Left lobe of liver (tissue), 2 donors: ENCODE measurements around the gene BFAR. TPM values are rescaled to one million over a fixed set of nuclear protein-coding genes. Genes with fewer than 3 reads are reported as not detected.
A peak's percentile ranks its signal among the peaks of the same experiment; 100 is the strongest.
"Not testable (repeated sequence)": the region's sequence is repeated elsewhere in the genome, so short reads cannot be mapped to it uniquely, and the experiment has no call there.

Experiments
- ATAC-seq: fragments of 200-7000 bp; cut with Tn5 transposase; one replicate; pipeline ENCODE4 v1.9.1; 2020; ENCODE audit warnings: mild to moderate bottlenecking, moderate library complexity
- DNase-seq: peaks from one replicate; pipeline ENCODE4 v3.0.0-alpha.2; 2020; ENCODE audit warnings: low spot score
- total RNA-seq: library from RNA; stranded (reverse); gene quantifications from one replicate; pipeline ENCODE4 v1.2.1, GENCODE V29; 2021
- donor health status: DM: no; HTN: no; CAD: no; lungs with moderate emphysema.
- donor health status: DM: no; HTN: yes; CAD: no.

Gene BFAR, protein sequence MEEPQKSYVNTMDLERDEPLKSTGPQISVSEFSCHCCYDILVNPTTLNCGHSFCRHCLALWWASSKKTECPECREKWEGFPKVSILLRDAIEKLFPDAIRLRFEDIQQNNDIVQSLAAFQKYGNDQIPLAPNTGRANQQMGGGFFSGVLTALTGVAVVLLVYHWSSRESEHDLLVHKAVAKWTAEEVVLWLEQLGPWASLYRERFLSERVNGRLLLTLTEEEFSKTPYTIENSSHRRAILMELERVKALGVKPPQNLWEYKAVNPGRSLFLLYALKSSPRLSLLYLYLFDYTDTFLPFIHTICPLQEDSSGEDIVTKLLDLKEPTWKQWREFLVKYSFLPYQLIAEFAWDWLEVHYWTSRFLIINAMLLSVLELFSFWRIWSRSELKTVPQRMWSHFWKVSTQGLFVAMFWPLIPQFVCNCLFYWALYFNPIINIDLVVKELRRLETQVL
- total RNA-seq = 17.5 TPM

- DNase-seq = peak; percentile 99
- peak; percentile 86 for ATAC-seq
These were observed at the start of gene BFAR for GRCh38 chr16:14632693-14633569. Gene BFAR (plus strand): TSS chr16:14632951. CDS start chr16:14644347, 11,396 bp downstream.

- DNase-seq (no peak), ATAC-seq (no peak)
These were observed 47.5 kb upstream of the BFAR start for GRCh38 chr16:14585287-14585686.

- ATAC-seq (no peak), DNase-seq (no peak)
These were observed 46.0 kb upstream of the BFAR start for GRCh38 chr16:14586637-14587305.

- DNase-seq (no peak), ATAC-seq (peak; percentile 44)
These were observed 32.6 kb upstream of the BFAR start for GRCh38 chr16:14600164-14600563.

- no peak for DNase-seq
- ATAC-seq = no peak
These were observed 30.2 kb upstream of the BFAR start for GRCh38 chr16:14602443-14602963.

DNA sequence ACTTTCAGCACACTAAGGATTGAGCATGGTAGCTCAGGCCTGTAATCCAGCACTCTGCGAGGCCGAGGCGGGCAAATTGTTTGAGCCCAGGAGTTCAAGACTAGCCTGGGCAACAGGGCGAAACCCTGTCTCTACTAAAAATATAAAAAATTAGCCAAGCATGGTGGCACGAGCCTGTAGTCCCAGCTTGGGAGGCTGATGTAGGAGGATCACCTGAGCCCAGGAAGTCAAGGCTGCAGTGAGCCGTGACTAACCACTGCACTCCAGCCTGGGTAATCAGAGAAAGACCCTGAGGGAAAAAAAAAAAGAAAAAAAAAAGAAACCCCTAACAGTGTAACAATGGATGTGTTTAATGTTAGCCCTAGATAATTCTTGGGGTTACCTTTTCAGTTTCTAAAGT lies 26.6 kb upstream of the BFAR start:
- ATAC-seq (no peak), DNase-seq (no peak)

GRCh38 chr16:14608111-14608566 lies 24.6 kb upstream of the BFAR start:
- no peak for DNase-seq
- ATAC-seq = no peak

DNA sequence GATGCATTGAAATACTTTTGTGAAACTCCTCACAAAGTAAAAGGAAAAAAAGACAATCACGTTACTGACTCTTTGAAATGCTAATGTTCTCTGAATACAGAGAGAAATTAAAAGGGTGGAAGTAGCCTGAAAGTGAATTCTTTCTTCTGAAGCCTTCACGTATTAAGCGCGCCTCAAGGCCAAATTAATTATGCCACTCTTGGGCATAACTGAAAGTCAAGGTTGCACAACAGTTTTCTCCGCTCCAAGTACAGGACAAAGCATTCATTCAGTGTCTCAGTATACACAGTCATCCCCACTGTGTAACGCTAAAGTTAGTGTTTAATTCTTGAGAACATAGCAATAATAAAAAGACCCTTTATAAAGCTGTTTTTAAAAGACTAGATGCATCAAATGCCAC lies 24.1 kb upstream of the BFAR start:
- DNase-seq (no peak), ATAC-seq (no peak)

- ATAC-seq (no peak), DNase-seq (no peak)
These were observed 23.0 kb upstream of the BFAR start for GRCh38 chr16:14609716-14610115.

- no peak for DNase-seq
- ATAC-seq = no peak
These were observed 21.1 kb upstream of the BFAR start for GRCh38 chr16:14611660-14612059.

- no peak for DNase-seq
- ATAC-seq = no peak
These were observed 18.8 kb upstream of the BFAR start for GRCh38 chr16:14613991-14614390.

- ATAC-seq (no peak), DNase-seq (no peak)
These were observed 16.5 kb upstream of the BFAR start for GRCh38 chr16:14616280-14616679.

DNA sequence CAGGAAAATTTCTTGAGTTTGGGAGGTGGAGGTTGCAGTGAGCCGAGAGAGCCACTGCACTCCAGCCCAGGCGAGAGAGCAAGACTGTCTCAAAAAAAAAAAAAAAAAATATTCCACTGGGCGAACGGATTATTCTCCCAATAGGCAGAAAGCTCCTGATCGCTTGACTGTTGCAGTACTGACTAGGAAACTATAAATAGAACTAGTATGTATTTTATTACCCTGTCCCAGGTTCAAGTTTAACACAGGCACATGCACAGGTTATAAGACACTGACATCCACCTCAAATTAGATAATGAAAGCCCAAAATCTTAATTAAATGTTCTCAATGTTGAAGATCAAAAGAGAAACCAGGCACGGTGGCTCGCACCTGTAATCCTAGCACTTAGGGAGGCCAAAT lies 14.2 kb upstream of the BFAR start:
- DNase-seq = no peak
- no peak for ATAC-seq

- DNase-seq (no peak), ATAC-seq (no peak)
These were observed 5.7 kb upstream of the BFAR start for GRCh38 chr16:14627078-14627477.

- no peak for ATAC-seq
These were observed 3.7 kb upstream of the BFAR start for GRCh38 chr16:14628806-14629611.

GRCh38 chr16:14629612-14629918 lies 3.2 kb upstream of the BFAR start:
- no peak for DNase-seq
- no peak for ATAC-seq

More at GRCh38 chr16:14628806-14629611, 3.7 kb upstream of the BFAR start:
- DNase-seq = no peak

DNA sequence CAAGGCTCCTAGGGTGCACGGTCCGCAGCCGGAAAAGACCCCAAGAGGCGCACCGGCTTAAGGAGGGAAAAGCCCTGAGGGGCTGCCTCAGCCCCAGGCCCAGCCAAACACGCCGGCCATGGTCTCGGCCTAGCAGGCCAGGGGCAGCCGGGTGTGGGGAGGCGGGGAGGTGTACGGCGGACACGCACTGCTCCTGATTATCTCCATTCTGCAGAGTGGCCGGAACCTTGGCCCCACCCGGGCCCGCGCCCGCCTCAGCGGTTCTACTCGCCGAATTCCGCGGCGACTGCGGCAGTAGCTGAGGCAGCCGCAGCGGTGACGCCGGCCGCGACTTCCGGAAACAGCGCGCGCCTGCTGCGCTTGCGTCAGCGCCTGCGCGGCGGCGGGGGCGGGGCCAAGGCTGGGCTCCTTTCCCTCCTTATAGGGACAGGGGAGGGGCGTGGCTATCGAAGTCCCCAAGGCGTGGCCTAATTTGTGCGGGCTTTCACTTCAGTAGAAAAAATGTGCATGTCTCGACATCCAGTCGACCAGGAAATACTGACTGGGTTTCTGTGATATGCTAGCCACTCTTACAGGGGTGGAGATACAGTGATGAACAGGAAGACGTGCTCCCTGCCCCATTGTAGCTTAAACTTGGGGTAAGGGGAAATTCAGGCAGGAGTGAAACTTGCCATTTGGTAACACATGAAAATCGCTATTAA lies 2.7 kb upstream of the BFAR start, which contains the start of gene PARN:
TSS of gene PARN (minus strand) at position 342 of the 701 bp plus-strand sequence. CDS start at position 207, 135 bp downstream.
- DNase-seq = peak; percentile 97
- ATAC-seq = peak; percentile 81

DNA sequence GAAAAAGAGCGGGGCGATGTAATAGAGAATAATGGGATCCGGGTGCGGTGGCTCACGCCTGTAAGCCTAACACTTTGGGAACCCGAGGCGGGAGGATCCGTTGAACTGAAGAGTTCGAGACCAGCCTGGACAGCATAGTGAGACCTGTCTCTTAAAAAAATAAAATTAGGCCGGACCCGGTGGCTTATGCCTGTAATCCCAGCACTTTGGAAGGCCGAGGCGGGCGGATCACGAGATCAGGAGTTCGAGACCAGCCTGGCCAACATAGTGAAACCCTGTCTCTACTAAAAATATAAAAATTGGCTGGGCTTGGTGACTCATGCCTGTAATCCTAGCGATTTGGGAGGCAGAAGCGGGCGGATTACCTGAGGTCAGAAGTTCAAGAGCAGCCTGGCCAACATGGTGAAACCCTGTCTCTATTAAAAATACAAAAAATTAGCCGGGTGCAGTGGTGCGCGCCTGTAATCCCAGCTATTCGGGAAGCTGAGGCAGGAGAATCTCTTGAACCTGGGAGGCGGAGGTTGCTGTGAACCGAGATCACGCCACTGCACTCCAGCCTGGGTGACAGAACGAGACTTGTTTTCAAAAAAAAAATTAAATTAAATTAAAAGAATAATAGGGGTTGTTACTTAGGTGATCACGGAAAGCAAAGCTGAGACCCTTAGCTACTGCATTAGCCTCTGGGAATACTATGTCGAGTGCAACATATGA lies 2.0 kb upstream of the BFAR start:
- not testable (repeated sequence) for ATAC-seq, DNase-seq

DNA sequence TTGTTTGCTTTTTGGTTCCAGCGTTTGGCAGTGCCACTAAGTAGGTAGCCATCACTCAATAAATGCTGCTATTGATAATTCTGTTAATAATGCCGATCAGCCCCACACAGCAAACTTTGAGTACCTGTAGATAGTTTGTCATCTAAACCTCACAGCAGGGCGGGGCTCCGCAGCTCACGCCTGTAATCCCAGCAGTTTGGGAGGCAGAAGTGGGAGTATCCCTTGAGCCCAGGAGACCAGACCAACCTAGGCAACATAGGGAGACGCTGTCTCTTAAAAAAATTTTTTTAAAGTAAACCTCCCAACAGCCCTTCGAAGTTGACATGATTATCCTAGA lies 1.6 kb downstream of the BFAR start:
- no peak for DNase-seq
- ATAC-seq = no peak
